GM18867 (cell line): Measurements from ENCODE around the gene MRPS33.
"Not testable (repeated sequence)": the region's sequence is repeated elsewhere in the genome, so short reads cannot be mapped to it uniquely, and the experiment has no call there.

Experiments
- ATAC-seq: cut with Tn5 transposase; IDR thresholded peaks from one replicate; pipeline ENCODE4 v1.9.1; 2021; ENCODE audit warnings: mild to moderate bottlenecking, moderate library complexity; ENCODE audit not compliant: unreplicated experiment

Gene MRPS33

GRCh38 chr7:141014524-141015395, at the start of gene MRPS33:
Gene MRPS33, minus strand, starts transcription at chr7:141014952. Its CDS starts 4,319 bp downstream, at chr7:141010633.
- peak; percentile 98 for ATAC-seq

- no peak for ATAC-seq
Measured at GRCh38 chr7:141057788-141058187, 43.0 kb upstream of the MRPS33 start.

GRCh38 chr7:141055146-141055545, 40.4 kb upstream of the MRPS33 start:
- no peak for ATAC-seq

- no peak for ATAC-seq
Measured at GRCh38 chr7:141053626-141054025, 38.9 kb upstream of the MRPS33 start.

- ATAC-seq: no peak
Measured at GRCh38 chr7:141045842-141046620, 31.3 kb upstream of the MRPS33 start.

- no peak for ATAC-seq
Measured at GRCh38 chr7:141045126-141045841, 30.5 kb upstream of the MRPS33 start.

GRCh38 chr7:141043616-141044015, 28.9 kb upstream of the MRPS33 start:
- ATAC-seq: no peak

GRCh38 chr7:141042222-141043193, 27.8 kb upstream of the MRPS33 start:
- ATAC-seq: no peak

GRCh38 chr7:141039376-141039775, 24.6 kb upstream of the MRPS33 start:
- no peak for ATAC-seq

- ATAC-seq: not testable (repeated sequence)
Measured at GRCh38 chr7:141038100-141038499, 23.3 kb upstream of the MRPS33 start.

GRCh38 chr7:141032539-141033323, 18.0 kb upstream of the MRPS33 start:
- not testable (repeated sequence) for ATAC-seq

- ATAC-seq: no peak
Measured at GRCh38 chr7:141028767-141029166, 14.0 kb upstream of the MRPS33 start.

GRCh38 chr7:141027043-141027442, 12.3 kb upstream of the MRPS33 start:
- ATAC-seq: no peak

GRCh38 chr7:141024668-141025067, 9.9 kb upstream of the MRPS33 start:
- ATAC-seq: no peak

- ATAC-seq: no peak
Measured at GRCh38 chr7:141023295-141023694, 8.5 kb upstream of the MRPS33 start.

GRCh38 chr7:141017555-141017954, 2.8 kb upstream of the MRPS33 start:
- no peak for ATAC-seq

GRCh38 chr7:141016349-141016748, 1.6 kb upstream of the MRPS33 start:
- ATAC-seq: no peak

- peak; percentile 4 for ATAC-seq
Measured at GRCh38 chr7:141014125-141014523, 628 bp downstream of the MRPS33 start.

GRCh38 chr7:141013345-141013715, 1.4 kb downstream of the MRPS33 start:
- ATAC-seq: no peak
